Adrenal gland (tissue), 12 donors: ENCODE data around the gene TOX4. TPM values are rescaled to one million over a fixed set of nuclear protein-coding genes. Genes with fewer than 3 reads are reported as not detected.

Experiments
- DNase-seq, 7 donors: peaks; one replicate each; pipeline ENCODE4 v3.0.0-alpha.2; 2019 to 2020
- H3K27ac ChIP-seq, 5 donors: fragments of 200-600 bp; sonication (generic) in 4 of 5; 1 replicate in 3 of 5; 2 replicates in 2 of 5; pipeline versions ENCODE4 v1.5.1 to v1.8.0; 2016 to 2020; ENCODE audit warnings: mild to moderate bottlenecking in 1 of 5
- H3K27me3 ChIP-seq: fragments of 200-600 bp; 2 replicates; pipeline ENCODE4 v1.8.0; 2021
- H3K36me3 ChIP-seq, 2 donors: fragments of 200-600 bp; replicated peaks in 1 of 2; 1 replicate in 1 of 2; 2 replicates in 1 of 2; pipeline versions ENCODE4 v1.5.1 to v1.8.0; 2018 to 2022
- H3K4me1 ChIP-seq, 2 donors: fragments of 200-600 bp; replicated peaks in 1 of 2; 1 replicate in 1 of 2; 2 replicates in 1 of 2; pipeline versions ENCODE4 v1.5.1 to v1.8.0; 2018 to 2021
- H3K4me3 ChIP-seq, 4 donors: fragments of 200-600 bp; sonication (generic) in 3 of 4; one replicate each; pipeline ENCODE4 v1.5.1; 2016 to 2018
- H3K9me3 ChIP-seq, 3 donors: fragments of 200-600 bp; sonication (generic) in 1 of 3; replicated peaks in 1 of 3; 1 replicate in 2 of 3; 2 replicates in 1 of 3; pipeline versions ENCODE4 v1.5.1 to v1.8.0; 2016 to 2021
- CTCF ChIP-seq, 6 experiments: fragments of 450-650 bp in 4 of 6; fragments of 200-600 bp in 2 of 6; sonication (generic) in 1 of 6; IDR thresholded peaks; 1 replicate in 5 of 6; 2 replicates in 1 of 6; pipeline versions ENCODE4 v1.5.1 to v1.8.0; 2016 to 2021; ENCODE audit warnings: antibody characterized with exemption in 6 of 6, mild to moderate bottlenecking in 2 of 6, moderate library complexity in 1 of 6
- POLR2A ChIP-seq, 2 donors: fragments of 450-650 bp; IDR thresholded peaks; one replicate each; pipeline ENCODE4 v1.6.1; 2017; ENCODE audit warnings: antibody characterized with exemption in 2 of 2, mild to moderate bottlenecking in 2 of 2, moderate library complexity in 1 of 2
- WGBS, 4 donors: extraction: QIAGEN DNeasy Blood & Tissue Kit in 2 of 4; methylation state at CpG; one replicate each; pipeline versions ENCODE4 v1.1.5 to v1.1.7; 2013 to 2017; 5-methylcytosine and 5-hydroxymethylcytosine counted together
- intact Hi-C, 2 donors: fragments of 100-400 bp; cut with DNase I; formaldehyde crosslinking; loops; one replicate each; pipeline versions ENCODE4 v1.14.1 to v1.15.0; 2022 to 2023
- polyA plus RNA-seq, 3 donors: library from polyadenylated mRNA; stranded (reverse); fragments of 200-250 nt in 2 of 3; fragments of 350-450 nt in 1 of 3; fragmentation: Illumina TruSeq in 1 of 3; extraction: RNeasy Lipid Tissue Mini Kit (QIAGEN cat#74804) in 1 of 3; gene quantifications; one replicate each; pipeline ENCODE4 v1.2.3, GENCODE V29; 2013 to 2014
- total RNA-seq, 9 donors: library from RNA; depleted of rRNA in 4 of 9; stranded (reverse); fragments of >200 nt in 4 of 9; fragments of 120-200 nt in 1 of 9; fragmentation: NEBNext Ultra II Directional in 1 of 9; extraction: Animal tissue kit (Norgen Biotek cat#: 25700) in 1 of 9; gene quantifications; one replicate each; pipeline versions ENCODE4 v1.1.0 to v1.2.4, GENCODE V29; 2013 to 2023
- donor health status: healthy with polysubstance abuse.
- donor health status: Bipolar disorder and iron deficiency.
- donor health status: DM: yes; HTN: yes; CAD: no.
- donor health status: DM: no; HTN: no; CAD: no.
- donor health status: DM: no; HTN: no; CAD: no.
- donor health status: DM: yes; HTN: yes; CAD: no.

TOX4 gene
- total and polyA plus RNA-seq, 12 donors = 15.5 to 91.5 (median 42.9) TPM

GRCh38 chr14:21509432-21510143 is 32.6 kb downstream of the TOX4 start:
- intact Hi-C loops = no loop called here
- Histone ChIP-seq H3K36me3 (no peaks in the 10 kb centered on the region), H3K4me1 (peaks cover 9 to 20% of the 10 kb centered on the region in 2 donors), H3K9me3 (no peaks in the 10 kb centered on the region), H3K4me3 (peak overlapping the region in 1 of 4 donors; percentile 64), H3K27ac (no peak overlapping the region), H3K27me3 (no peaks in the 10 kb centered on the region)
- WGBS, 4 donors = 80 to 87% (median 83%) methylated on average over 6 of the region's 6 CpGs
- no peak for DNase-seq
- TF ChIP-seq POLR2A (IDR thresholded peaks at IDR 0.05) = no peak
- no peak for TF ChIP-seq CTCF (IDR thresholded peaks at IDR 0.05)

GRCh38 chr14:21510735-21511657 is 34.0 kb downstream of the TOX4 start, which contains the start of gene METTL3:
Gene METTL3 (minus strand): TSS chr14:21511340. CDS start chr14:21511223, 117 bp downstream.
- H3K36me3 ChIP-seq = no peaks in the 10 kb centered on the region
- 0% methylated on average over 35 to 53 of the region's 53 CpGs for WGBS, 4 donors
- H3K9me3 ChIP-seq = no peaks in the 10 kb centered on the region
- peak; percentile 96 to 99 (median 99) for DNase-seq
- H3K4me1 ChIP-seq = peaks cover 9 to 14% of the 10 kb centered on the region in 2 donors
- H3K27me3 ChIP-seq = no peaks in the 10 kb centered on the region
- intact Hi-C loops = no loop called here
- TF ChIP-seq POLR2A (IDR thresholded peaks at IDR 0.05) (peak in 1 of 2 donors; percentile 66), CTCF (IDR thresholded peaks at IDR 0.05) (no peak)
- peak within 1 kb of the TSS; percentile 15 to 64 (median 48) for H3K4me3 ChIP-seq
- H3K27ac ChIP-seq = peak within 1 kb of the TSS; percentile 40 to 84 (median 83)

- intact Hi-C loops = no loop called here
- no peaks in the 10 kb centered on the region for H3K36me3 ChIP-seq
- WGBS, 4 donors = 77 to 93% (median 90%) methylated on average over 1 of the region's 1 CpG
- DNase-seq = no peak
- TF ChIP-seq POLR2A (IDR thresholded peaks at IDR 0.05) = no peak
- TF ChIP-seq CTCF (IDR thresholded peaks at IDR 0.05) = no peak
- H3K9me3 ChIP-seq = no peaks in the 10 kb centered on the region
- peaks cover 9 to 10% of the 10 kb centered on the region in 2 donors for H3K4me1 ChIP-seq
- no peak overlapping the region for H3K27ac ChIP-seq
- H3K27me3 ChIP-seq = no peaks in the 10 kb centered on the region
- H3K4me3 ChIP-seq = no peak overlapping the region
Measured at GRCh38 chr14:21514341-21514740, 37.3 kb downstream of the TOX4 start.

DNA sequence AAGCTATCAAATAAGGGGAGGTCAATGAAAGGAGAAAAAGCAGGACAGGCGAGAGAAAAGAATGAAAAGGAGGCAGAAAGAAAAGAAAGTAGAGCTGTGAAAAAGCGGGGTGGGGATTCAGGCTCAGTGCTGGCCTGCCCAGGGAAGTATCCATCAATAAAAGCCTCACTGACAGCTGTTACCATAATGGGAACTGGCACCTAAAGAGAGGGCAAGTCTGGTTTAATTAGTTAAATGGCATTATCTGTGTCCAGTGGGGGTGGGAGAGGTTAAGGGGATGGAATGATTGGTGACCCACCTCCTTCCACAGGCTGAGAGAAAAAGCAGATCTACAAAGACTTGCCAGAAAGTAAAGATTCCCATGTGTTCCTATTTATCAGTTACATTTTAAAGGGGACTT is 41.7 kb downstream of the TOX4 start:
- no peaks in the 10 kb centered on the region for H3K36me3 ChIP-seq
- intact Hi-C loops = no loop called here
- 70 to 81% (median 78%) methylated on average over 2 of the region's 2 CpGs for WGBS, 4 donors
- no peak for TF ChIP-seq POLR2A (IDR thresholded peaks at IDR 0.05)
- no peak for TF ChIP-seq CTCF (IDR thresholded peaks at IDR 0.05)
- H3K9me3 ChIP-seq = no peaks in the 10 kb centered on the region
- no peaks in the 10 kb centered on the region for H3K27me3 ChIP-seq
- no peak overlapping the region for H3K27ac ChIP-seq
- no peaks in the 10 kb centered on the region for H3K4me1 ChIP-seq
- H3K4me3 ChIP-seq = no peak overlapping the region
- no peak for DNase-seq
